Endothelial cell of hepatic sinusoid (primary cell): ENCODE data around the gene GALNT17.
"Not testable (repeated sequence)": the region's sequence is repeated elsewhere in the genome, so short reads cannot be mapped to it uniquely, and the experiment has no call there.

Experiments
- in situ Hi-C: cut with HindIII; loops from 2 replicates; pipeline ENCODE4 v1.10.0; 2017; ENCODE audit warnings: low sequenced_read_pairs

GALNT17 gene

GRCh38 chr7:71157757-71158156 is 25.8 kb downstream of the GALNT17 start:
- in situ Hi-C loops, result no loop called here

- in situ Hi-C loops, result no loop called here
Observed at GRCh38 chr7:71165708-71166107, 33.8 kb downstream of the GALNT17 start.

- in situ Hi-C loops, result no loop called here
Observed at GRCh38 chr7:71171476-71171875, 39.5 kb downstream of the GALNT17 start.

GRCh38 chr7:71173955-71174354 is 42.0 kb downstream of the GALNT17 start:
- in situ Hi-C loops, result no loop called here

- in situ Hi-C loops, result no loop called here
Observed at GRCh38 chr7:71182438-71182935, 50.5 kb downstream of the GALNT17 start.

- in situ Hi-C loops, result no loop called here
Observed at GRCh38 chr7:71184136-71184535, 52.2 kb downstream of the GALNT17 start.

- in situ Hi-C loops, result no loop called here
Observed at GRCh38 chr7:71184609-71185008, 52.7 kb downstream of the GALNT17 start.

- in situ Hi-C loops, result no loop called here
Observed at GRCh38 chr7:71186535-71187057, 54.7 kb downstream of the GALNT17 start.

- in situ Hi-C loops, result no loop called here
Observed at GRCh38 chr7:71191771-71192170, 59.8 kb downstream of the GALNT17 start.

- in situ Hi-C loops, result no loop called here
Observed at GRCh38 chr7:71193099-71193810, 61.3 kb downstream of the GALNT17 start.

- in situ Hi-C loops, result no loop called here
Observed at GRCh38 chr7:71198391-71198790, 66.4 kb downstream of the GALNT17 start.

- in situ Hi-C loops, result no loop called here
Observed at GRCh38 chr7:71198887-71199286, 66.9 kb downstream of the GALNT17 start.

GRCh38 chr7:71206184-71206583 is 74.2 kb downstream of the GALNT17 start:
- in situ Hi-C loops, result no loop called here

- in situ Hi-C loops, result no loop called here
Observed at GRCh38 chr7:71208881-71209280, 76.9 kb downstream of the GALNT17 start.

GRCh38 chr7:71209484-71209883 is 77.5 kb downstream of the GALNT17 start:
- in situ Hi-C loops, result not testable (repeated sequence)

GRCh38 chr7:71210220-71210619 is 78.3 kb downstream of the GALNT17 start:
- in situ Hi-C loops, result no loop called here

- in situ Hi-C loops, result not testable (repeated sequence)
Observed at GRCh38 chr7:71212433-71212832, 80.5 kb downstream of the GALNT17 start.

GRCh38 chr7:71216211-71216610 is 84.3 kb downstream of the GALNT17 start:
- in situ Hi-C loops, result no loop called here

- in situ Hi-C loops, result no loop called here
Observed at GRCh38 chr7:71220210-71220695, 88.3 kb downstream of the GALNT17 start.

- in situ Hi-C loops, result no loop called here
Observed at GRCh38 chr7:71221049-71221448, 89.1 kb downstream of the GALNT17 start.

GRCh38 chr7:71221549-71221948 is 89.6 kb downstream of the GALNT17 start:
- in situ Hi-C loops, result no loop called here

- in situ Hi-C loops, result no loop called here
Observed at GRCh38 chr7:71227126-71227525, 95.2 kb downstream of the GALNT17 start.
